Upper lobe of left lung (tissue), 6 donors: ENCODE data around the gene RYR3. TPM values are rescaled to one million over a fixed set of nuclear protein-coding genes. Genes with fewer than 3 reads are reported as not detected.

ENCODE experiments used
- ATAC-seq, 2 donors: fragments of 200-7000 bp; cut with Tn5 transposase; one replicate each; pipeline ENCODE4 v1.9.1; 2022; ENCODE audit warnings: mild to moderate bottlenecking in 2 of 2, moderate library complexity in 2 of 2; ENCODE audit not compliant: low FRiP score in 2 of 2
- DNase-seq, 2 donors: peaks; one replicate each; pipeline ENCODE4 v3.0.0-alpha.2; 2019 to 2020
- H3K27ac ChIP-seq, 4 donors: fragments of 200-600 bp; sonication (generic); one replicate each; pipeline ENCODE4 v1.5.1; 2016 to 2019
- H3K27me3 ChIP-seq, 4 donors: fragments of 200-600 bp; sonication (generic); one replicate each; pipeline ENCODE4 v1.5.1; 2017 to 2019
- H3K36me3 ChIP-seq, 4 donors: fragments of 200-600 bp; sonication (generic); one replicate each; pipeline ENCODE4 v1.5.1; 2016 to 2019
- H3K4me1 ChIP-seq, 4 donors: fragments of 200-600 bp; sonication (generic); one replicate each; pipeline ENCODE4 v1.5.1; 2018 to 2019
- H3K4me3 ChIP-seq, 4 donors: fragments of 200-600 bp; sonication (generic); one replicate each; pipeline ENCODE4 v1.5.1; 2017 to 2019; ENCODE audit warnings: mild to moderate bottlenecking in 2 of 4, moderate library complexity in 1 of 4
- H3K9me3 ChIP-seq, 4 donors: fragments of 200-600 bp; sonication (generic); one replicate each; pipeline ENCODE4 v1.5.1; 2018 to 2019
- EP300 ChIP-seq, 4 donors: sonication (generic); formaldehyde crosslinking; IDR thresholded peaks; one replicate each; pipeline ENCODE4 v1.5.1; 2017; ENCODE audit warnings: antibody characterized with exemption in 4 of 4, control low read depth in 2 of 4
- POLR2A ChIP-seq, 4 donors: fragments of 450-650 bp; IDR thresholded peaks; one replicate each; pipeline ENCODE4 v1.5.1; 2016 to 2017; ENCODE audit warnings: antibody characterized with exemption in 4 of 4, mild to moderate bottlenecking in 2 of 4
- POLR2AphosphoS5 ChIP-seq, 2 donors: sonication (generic); formaldehyde crosslinking; IDR thresholded peaks; one replicate each; pipeline ENCODE4 v1.5.1; 2017; ENCODE audit warnings: antibody characterized with exemption in 2 of 2
- WGBS, 2 donors: methylation state at CpG; one replicate each; pipeline ENCODE4 v1.1.5; 2017 to 2018; 5-methylcytosine and 5-hydroxymethylcytosine counted together
- total RNA-seq, 6 donors: library from RNA; depleted of rRNA in 4 of 6; stranded (reverse); fragments of >200 nt in 4 of 6; gene quantifications; one replicate each; pipeline versions ENCODE4 v1.1.0 to v1.2.1, GENCODE V29; 2016 to 2021
- TF ChIP-seq, protein P1 (sequence below), 6 experiments: fragments of 450-650 bp in 4 of 6; fragments of 200-600 bp in 2 of 6; sonication (generic) in 2 of 6; IDR thresholded peaks; one replicate each; pipeline ENCODE4 v1.5.1; 2016 to 2019; ENCODE audit warnings: antibody characterized with exemption in 6 of 6
- donor health status: DM: no; HTN: no; CAD: no; lungs with moderate emphysema.
- donor health status: DM: no; HTN: yes; CAD: no; lungs with severe emphysema.

Gene RYR3
- total RNA-seq, 6 donors from 2014 or later: under 0.01 to 0.34 (median 0.15) TPM

DNA sequence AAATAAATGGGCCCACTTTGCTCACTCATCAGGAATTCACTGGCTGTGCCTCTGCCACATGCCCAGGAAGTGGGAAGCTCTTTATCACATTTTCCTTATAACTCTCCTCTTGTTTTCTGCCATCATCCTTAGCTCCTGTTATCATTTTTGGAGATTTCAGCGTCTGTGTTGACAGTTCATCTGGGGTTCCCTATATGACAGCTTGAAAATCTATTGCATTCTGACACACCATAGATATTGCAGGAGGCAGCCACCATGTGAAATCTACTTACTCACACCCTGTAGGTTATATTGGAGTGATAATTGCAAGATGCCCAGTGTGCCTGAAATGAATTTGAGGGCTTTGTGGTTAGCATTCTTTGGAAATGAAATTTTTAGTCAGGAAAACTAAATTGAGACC, 132.9 kb downstream of the RYR3 start:
- ATAC-seq (no peak), DNase-seq (no peak)
- no peak overlapping the region for H3K4me3 ChIP-seq
- no peaks in the 10 kb centered on the region for H3K36me3 ChIP-seq
- H3K9me3 ChIP-seq: no peaks in the 10 kb centered on the region
- H3K27me3 ChIP-seq: no peaks in the 10 kb centered on the region
- no peaks in the 10 kb centered on the region for H3K4me1 ChIP-seq
- H3K27ac ChIP-seq: no peak overlapping the region
- 27 to 42% methylated on average over 1 of the region's 1 CpG for WGBS, 2 donors
- TF ChIP-seq, protein P1, sequence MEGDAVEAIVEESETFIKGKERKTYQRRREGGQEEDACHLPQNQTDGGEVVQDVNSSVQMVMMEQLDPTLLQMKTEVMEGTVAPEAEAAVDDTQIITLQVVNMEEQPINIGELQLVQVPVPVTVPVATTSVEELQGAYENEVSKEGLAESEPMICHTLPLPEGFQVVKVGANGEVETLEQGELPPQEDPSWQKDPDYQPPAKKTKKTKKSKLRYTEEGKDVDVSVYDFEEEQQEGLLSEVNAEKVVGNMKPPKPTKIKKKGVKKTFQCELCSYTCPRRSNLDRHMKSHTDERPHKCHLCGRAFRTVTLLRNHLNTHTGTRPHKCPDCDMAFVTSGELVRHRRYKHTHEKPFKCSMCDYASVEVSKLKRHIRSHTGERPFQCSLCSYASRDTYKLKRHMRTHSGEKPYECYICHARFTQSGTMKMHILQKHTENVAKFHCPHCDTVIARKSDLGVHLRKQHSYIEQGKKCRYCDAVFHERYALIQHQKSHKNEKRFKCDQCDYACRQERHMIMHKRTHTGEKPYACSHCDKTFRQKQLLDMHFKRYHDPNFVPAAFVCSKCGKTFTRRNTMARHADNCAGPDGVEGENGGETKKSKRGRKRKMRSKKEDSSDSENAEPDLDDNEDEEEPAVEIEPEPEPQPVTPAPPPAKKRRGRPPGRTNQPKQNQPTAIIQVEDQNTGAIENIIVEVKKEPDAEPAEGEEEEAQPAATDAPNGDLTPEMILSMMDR (IDR thresholded peaks at IDR 0.05): no peak
- TF ChIP-seq POLR2A (IDR thresholded peaks at IDR 0.05): no peak
- TF ChIP-seq POLR2AphosphoS5 (IDR thresholded peaks at IDR 0.05): no peak
- TF ChIP-seq EP300 (IDR thresholded peaks at IDR 0.05): no peak

DNA sequence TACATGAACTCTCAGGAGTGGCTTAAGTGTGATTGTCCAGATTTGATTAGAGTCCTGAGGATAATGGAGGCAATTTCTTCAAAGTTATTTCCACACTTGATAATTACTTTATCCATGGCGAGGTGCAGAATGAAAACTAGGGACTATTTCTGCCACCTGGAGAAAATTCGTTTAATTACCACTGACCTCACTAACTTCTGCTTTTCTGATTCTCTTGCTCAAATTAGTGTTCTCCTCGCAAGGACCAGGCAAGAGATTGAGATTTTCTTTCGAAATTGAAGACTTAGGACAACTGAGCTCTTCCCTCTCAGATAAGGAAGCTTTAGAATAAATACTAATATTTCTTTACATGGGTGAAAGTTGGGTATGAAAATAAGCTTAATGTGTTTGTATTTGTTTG, 135.2 kb downstream of the RYR3 start:
- Histone ChIP-seq H3K27ac (no peak overlapping the region), H3K9me3 (no peaks in the 10 kb centered on the region), H3K4me3 (no peak overlapping the region), H3K27me3 (no peaks in the 10 kb centered on the region), H3K36me3 (no peaks in the 10 kb centered on the region), H3K4me1 (no peaks in the 10 kb centered on the region)
- TF ChIP-seq, protein P1 (IDR thresholded peaks at IDR 0.05): no peak
- TF ChIP-seq EP300 (IDR thresholded peaks at IDR 0.05): no peak
- TF ChIP-seq POLR2AphosphoS5 (IDR thresholded peaks at IDR 0.05): no peak
- no peak for TF ChIP-seq POLR2A (IDR thresholded peaks at IDR 0.05)
- 46 to 58% methylated on average over 4 of the region's 4 CpGs for WGBS, 2 donors
- DNase-seq: no peak
- no peak for ATAC-seq

DNA sequence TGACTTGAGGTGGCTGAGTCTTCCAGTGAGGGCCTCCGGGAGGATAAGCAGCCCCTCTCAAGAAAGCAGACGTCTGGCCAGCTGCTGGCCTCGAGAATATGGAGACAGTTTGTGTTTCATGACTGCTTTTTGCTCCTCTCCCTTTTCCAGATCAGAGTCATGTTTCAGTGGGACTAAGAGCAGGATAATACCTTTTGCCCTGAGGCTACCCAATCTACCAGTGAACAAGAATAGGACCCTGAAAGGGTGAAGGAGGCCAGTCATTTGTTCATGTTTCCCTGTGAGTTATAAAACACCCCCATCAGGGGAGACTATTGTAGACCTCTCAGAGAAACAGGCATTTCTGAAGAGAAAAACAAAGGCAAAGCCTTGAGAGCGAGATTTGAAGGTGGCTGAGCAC, 137.4 kb downstream of the RYR3 start:
- no peak for TF ChIP-seq POLR2AphosphoS5 (IDR thresholded peaks at IDR 0.05)
- TF ChIP-seq POLR2A (IDR thresholded peaks at IDR 0.05): no peak
- no peak for TF ChIP-seq EP300 (IDR thresholded peaks at IDR 0.05)
- no peaks in the 10 kb centered on the region for H3K4me1 ChIP-seq
- no peaks in the 10 kb centered on the region for H3K9me3 ChIP-seq
- no peak overlapping the region for H3K4me3 ChIP-seq
- DNase-seq (no peak), ATAC-seq (no peak)
- H3K36me3 ChIP-seq: no peaks in the 10 kb centered on the region
- no peak overlapping the region for H3K27ac ChIP-seq
- H3K27me3 ChIP-seq: no peaks in the 10 kb centered on the region
- 74 to 85% methylated on average over 4 of the region's 4 CpGs for WGBS, 2 donors

GRCh38 chr15:33448961-33449606, 138.3 kb downstream of the RYR3 start:
- WGBS, 2 donors: 67 to 69% methylated on average over 9 of the region's 9 CpGs
- no peaks in the 10 kb centered on the region for H3K36me3 ChIP-seq
- no peak for ATAC-seq

GRCh38 chr15:33449810-33450209, 139.0 kb downstream of the RYR3 start:
- ATAC-seq: no peak
- Histone ChIP-seq H3K27ac (no peak overlapping the region), H3K36me3 (no peaks in the 10 kb centered on the region), H3K4me1 (no peaks in the 10 kb centered on the region), H3K27me3 (no peaks in the 10 kb centered on the region), H3K4me3 (no peak overlapping the region), H3K9me3 (no peaks in the 10 kb centered on the region)
- WGBS, 2 donors: 30 to 38% methylated on average over 3 of the region's 3 CpGs
- DNase-seq: no peak
- TF ChIP-seq POLR2AphosphoS5 (IDR thresholded peaks at IDR 0.05): no peak
- TF ChIP-seq EP300 (IDR thresholded peaks at IDR 0.05): no peak
- TF ChIP-seq, protein P1 (IDR thresholded peaks at IDR 0.05): no peak
- TF ChIP-seq POLR2A (IDR thresholded peaks at IDR 0.05): no peak

More at GRCh38 chr15:33448961-33449606, 138.3 kb downstream of the RYR3 start:
- Histone ChIP-seq H3K9me3 (no peaks in the 10 kb centered on the region), H3K4me3 (no peak overlapping the region), H3K4me1 (no peaks in the 10 kb centered on the region), H3K27ac (no peak overlapping the region), H3K27me3 (no peaks in the 10 kb centered on the region)
- TF ChIP-seq, protein P1 (IDR thresholded peaks at IDR 0.05): no peak
- TF ChIP-seq POLR2A (IDR thresholded peaks at IDR 0.05): no peak
- TF ChIP-seq POLR2AphosphoS5 (IDR thresholded peaks at IDR 0.05): no peak
- no peak for TF ChIP-seq EP300 (IDR thresholded peaks at IDR 0.05)
- DNase-seq: no peak
